ENCODE data around the gene MYLIP.

Gene MYLIP

DNA sequence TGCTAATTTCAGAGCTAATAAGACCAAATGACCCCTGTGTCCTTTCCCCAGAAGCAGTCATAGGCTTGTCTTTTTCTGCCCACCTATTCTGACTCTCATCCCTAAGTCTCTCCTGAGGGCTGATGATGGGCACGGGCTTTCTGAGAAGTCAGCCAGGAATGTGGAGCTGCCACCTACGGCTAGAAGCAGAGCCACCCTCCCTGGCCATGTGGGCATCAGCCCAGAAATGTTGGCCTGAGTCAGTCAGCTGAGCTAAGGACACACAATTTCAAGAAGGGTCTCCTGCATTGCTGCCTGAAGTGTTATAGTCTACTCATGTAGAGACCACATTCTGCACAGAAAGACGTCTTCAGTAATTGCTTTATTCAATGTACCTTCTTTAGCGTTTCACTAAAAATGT, 17.1 kb downstream of the MYLIP start:
- Histone ChIP-seq H2AFZ (no peak overlapping the region), H3K9ac (no peak overlapping the region), H3K27me3 (ENCODE audit: control insufficient read depth, insufficient read depth, low read length) (no peaks in the 10 kb centered on the region), H3K9me3 (ENCODE audit: control insufficient read depth, low read length) (no peaks in the 10 kb centered on the region), H3K36me3 (ENCODE audit: control insufficient read depth, insufficient read depth, low read length) (no peaks in the 10 kb centered on the region), H3K4me2 (ENCODE audit: low read length) (no peak overlapping the region), H3K4me1 (peaks cover 8% of the 10 kb centered on the region), H3K79me2 (peaks cover 7% of the 10 kb centered on the region), H3K4me3 (ENCODE audit: low read depth, low read length) (no peak overlapping the region), H3K27ac (no peak overlapping the region)
- TF ChIP-seq, protein P1, sequence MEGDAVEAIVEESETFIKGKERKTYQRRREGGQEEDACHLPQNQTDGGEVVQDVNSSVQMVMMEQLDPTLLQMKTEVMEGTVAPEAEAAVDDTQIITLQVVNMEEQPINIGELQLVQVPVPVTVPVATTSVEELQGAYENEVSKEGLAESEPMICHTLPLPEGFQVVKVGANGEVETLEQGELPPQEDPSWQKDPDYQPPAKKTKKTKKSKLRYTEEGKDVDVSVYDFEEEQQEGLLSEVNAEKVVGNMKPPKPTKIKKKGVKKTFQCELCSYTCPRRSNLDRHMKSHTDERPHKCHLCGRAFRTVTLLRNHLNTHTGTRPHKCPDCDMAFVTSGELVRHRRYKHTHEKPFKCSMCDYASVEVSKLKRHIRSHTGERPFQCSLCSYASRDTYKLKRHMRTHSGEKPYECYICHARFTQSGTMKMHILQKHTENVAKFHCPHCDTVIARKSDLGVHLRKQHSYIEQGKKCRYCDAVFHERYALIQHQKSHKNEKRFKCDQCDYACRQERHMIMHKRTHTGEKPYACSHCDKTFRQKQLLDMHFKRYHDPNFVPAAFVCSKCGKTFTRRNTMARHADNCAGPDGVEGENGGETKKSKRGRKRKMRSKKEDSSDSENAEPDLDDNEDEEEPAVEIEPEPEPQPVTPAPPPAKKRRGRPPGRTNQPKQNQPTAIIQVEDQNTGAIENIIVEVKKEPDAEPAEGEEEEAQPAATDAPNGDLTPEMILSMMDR (IDR thresholded peaks at IDR 0.05), result no peak

DNA sequence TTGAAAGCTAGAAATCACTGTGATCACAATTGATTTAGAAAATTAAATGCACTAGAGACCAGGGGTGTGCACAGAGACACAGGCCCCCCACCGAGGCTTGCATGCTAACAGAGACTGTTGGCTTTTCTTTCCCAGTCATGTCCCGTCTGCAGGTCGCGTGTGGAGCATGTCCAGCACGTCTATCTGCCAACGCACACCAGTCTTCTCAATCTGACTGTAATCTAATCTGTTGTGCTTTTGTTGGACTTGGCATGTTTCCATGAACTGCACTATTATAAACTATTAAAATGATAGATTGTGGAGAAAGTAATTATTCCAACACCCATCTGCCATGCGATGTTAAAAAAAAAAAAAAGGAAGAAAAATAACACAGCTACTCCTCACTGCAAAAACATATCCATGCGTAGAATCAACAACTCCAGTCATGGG, 17.7 kb downstream of the MYLIP start:
- no peak overlapping the region for H3K27ac ChIP-seq
- H3K4me1 ChIP-seq, result peaks cover 8% of the 10 kb centered on the region
- TF ChIP-seq, protein P1 (IDR thresholded peaks at IDR 0.05), result no peak
- peak overlapping the region; percentile 3 for H3K4me2 ChIP-seq (ENCODE audit: low read length)
- H2AFZ ChIP-seq, result no peak overlapping the region
- peaks cover 7% of the 10 kb centered on the region for H3K79me2 ChIP-seq
- H3K9me3 ChIP-seq (ENCODE audit: control insufficient read depth, low read length), result no peaks in the 10 kb centered on the region
- H3K9ac ChIP-seq, result no peak overlapping the region
- no peaks in the 10 kb centered on the region for H3K27me3 ChIP-seq (ENCODE audit: control insufficient read depth, insufficient read depth, low read length)
- H3K36me3 ChIP-seq (ENCODE audit: control insufficient read depth, insufficient read depth, low read length), result no peaks in the 10 kb centered on the region
- H3K4me3 ChIP-seq (ENCODE audit: low read depth, low read length), result no peak overlapping the region

DNA sequence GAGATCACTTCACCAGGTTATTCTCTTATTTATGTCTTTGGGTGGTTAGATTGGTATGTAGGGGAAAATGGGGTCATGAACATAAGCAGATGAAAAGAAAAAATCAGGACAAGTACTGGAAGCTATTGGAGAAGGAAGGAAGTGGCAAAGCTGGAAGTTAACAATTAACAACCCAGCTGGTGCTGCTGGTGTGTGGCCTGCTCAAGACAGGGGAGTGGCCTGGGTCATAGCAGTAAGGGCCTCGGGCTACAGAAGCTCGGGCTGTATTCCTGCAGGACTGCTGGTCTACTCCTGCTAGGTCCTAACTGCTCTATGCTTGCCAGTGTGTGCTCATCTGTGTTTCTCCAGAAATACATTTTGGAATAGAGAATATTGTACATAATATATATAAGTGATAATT, 19.6 kb downstream of the MYLIP start:
- Histone ChIP-seq H3K4me3 (ENCODE audit: low read depth, low read length) (no peak overlapping the region), H3K36me3 (ENCODE audit: control insufficient read depth, insufficient read depth, low read length) (no peaks in the 10 kb centered on the region), H3K9me3 (ENCODE audit: control insufficient read depth, low read length) (no peaks in the 10 kb centered on the region), H3K27me3 (ENCODE audit: control insufficient read depth, insufficient read depth, low read length) (no peaks in the 10 kb centered on the region), H3K4me2 (ENCODE audit: low read length) (no peak overlapping the region), H3K27ac (no peak overlapping the region), H2AFZ (no peak overlapping the region), H3K4me1 (peaks cover 8% of the 10 kb centered on the region), H3K79me2 (peaks cover 1% of the 10 kb centered on the region), H3K9ac (no peak overlapping the region)
- TF ChIP-seq, protein P1 (IDR thresholded peaks at IDR 0.05), result no peak

DNA sequence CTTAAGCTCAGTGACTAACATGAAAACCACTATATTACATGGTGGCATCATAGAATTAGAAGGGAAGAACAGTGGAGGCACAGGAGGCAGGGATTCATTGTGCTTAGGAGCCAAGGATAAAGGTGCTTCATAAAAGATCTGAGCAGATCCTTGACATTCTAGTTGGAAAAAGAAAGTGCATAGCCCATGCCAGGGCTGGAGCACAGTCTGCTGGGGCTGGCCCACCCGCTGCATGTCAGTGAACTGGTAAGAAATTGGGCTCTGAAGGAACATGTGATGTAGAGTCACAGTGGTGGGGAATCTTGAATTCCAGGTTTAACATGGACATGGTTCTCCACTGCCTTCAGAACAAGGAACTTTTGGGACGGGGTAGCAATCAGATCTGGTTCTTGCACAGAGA, 20.4 kb downstream of the MYLIP start:
- Histone ChIP-seq H3K4me3 (ENCODE audit: low read depth, low read length) (no peak overlapping the region), H3K9ac (no peak overlapping the region), H3K4me2 (ENCODE audit: low read length) (no peak overlapping the region), H3K9me3 (ENCODE audit: control insufficient read depth, low read length) (no peaks in the 10 kb centered on the region), H3K27me3 (ENCODE audit: control insufficient read depth, insufficient read depth, low read length) (no peaks in the 10 kb centered on the region), H3K36me3 (ENCODE audit: control insufficient read depth, insufficient read depth, low read length) (no peaks in the 10 kb centered on the region), H3K27ac (no peak overlapping the region), H2AFZ (no peak overlapping the region), H3K4me1 (peaks cover 8% of the 10 kb centered on the region), H3K79me2 (no peaks in the 10 kb centered on the region)
- TF ChIP-seq, protein P1 (IDR thresholded peaks at IDR 0.05), result no peak

DNA sequence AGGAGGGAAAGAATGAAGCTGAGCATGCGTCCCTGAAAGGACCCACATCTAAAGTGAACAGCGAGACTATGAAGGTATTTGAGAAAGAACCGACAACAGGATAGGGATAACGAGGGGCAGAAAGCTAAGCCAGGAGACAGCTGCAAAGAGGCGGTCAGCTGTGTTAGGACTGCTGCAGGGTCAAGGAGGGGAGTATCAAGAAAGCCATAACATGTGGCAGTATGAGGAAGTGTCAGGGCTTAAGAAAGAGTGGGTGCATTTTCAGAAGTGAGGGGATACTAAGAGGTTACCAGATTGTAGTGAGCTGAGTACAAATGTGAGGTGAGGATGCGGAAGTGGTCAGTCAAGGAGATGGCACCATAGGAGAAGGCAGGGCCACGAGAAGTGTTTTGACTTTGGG, 21.2 kb downstream of the MYLIP start:
- Histone ChIP-seq H3K27me3 (ENCODE audit: control insufficient read depth, insufficient read depth, low read length) (no peaks in the 10 kb centered on the region), H3K9me3 (ENCODE audit: control insufficient read depth, low read length) (no peaks in the 10 kb centered on the region), H3K4me1 (peaks cover 8% of the 10 kb centered on the region), H3K4me2 (ENCODE audit: low read length) (no peak overlapping the region), H3K36me3 (ENCODE audit: control insufficient read depth, insufficient read depth, low read length) (no peaks in the 10 kb centered on the region), H3K79me2 (no peaks in the 10 kb centered on the region), H3K9ac (no peak overlapping the region), H2AFZ (no peak overlapping the region), H3K27ac (no peak overlapping the region), H3K4me3 (ENCODE audit: low read depth, low read length) (no peak overlapping the region)
- TF ChIP-seq, protein P1 (IDR thresholded peaks at IDR 0.05), result no peak
